SK-N-MC (cell line): ENCODE measurements around the gene SEPTIN3.

Source experiments
- EZH2 ChIP-seq: fragments of 200-600 bp; sonication (generic); IDR thresholded peaks from one replicate; pipeline ENCODE4 v1.6.1; 2017; ENCODE audit warnings: antibody characterized with exemption
- FOXP2 ChIP-seq: optimal IDR thresholded peaks from 2 replicates; pipeline ENCODE3; 2011; ENCODE audit warnings: mild to moderate bottlenecking, moderate library complexity; ENCODE audit not compliant: insufficient read depth; ENCODE audit errors: extremely low read length, control extremely low read depth
- POLR2AphosphoS5 ChIP-seq: IDR thresholded peaks from 2 replicates; pipeline ENCODE4 v1.6.1; 2012; ENCODE audit warnings: mild to moderate bottlenecking, low read depth, low read length, borderline replicate concordance

GRCh38 chr22:41966607-41967240 is 2.5 kb upstream of the SEPTIN3 start:
- TF ChIP-seq POLR2AphosphoS5 (no peak), EZH2 (no peak), FOXP2 (no peak)
